MM.1S (cell line): ENCODE measurements around the gene NDUFS3.
"Not testable (repeated sequence)": the region's sequence is repeated elsewhere in the genome, so short reads cannot be mapped to it uniquely, and the experiment has no call there.

Experiments used
- DNase-seq: peaks from one replicate; pipeline ENCODE4 v3.0.0-alpha.2; 2015
- H2AFZ ChIP-seq: fragments of 300-600 bp; sonication (generic); 2 replicates; pipeline ENCODE4 v1.6.0; 2016; ENCODE audit warnings: antibody characterized with exemption, low read length
- H3F3A ChIP-seq: fragments of 300-600 bp; sonication (generic); 2 replicates; pipeline ENCODE4 v1.6.1; 2016; ENCODE audit warnings: mild to moderate bottlenecking, antibody characterized with exemption, low read length, moderate library complexity, mixed read lengths; ENCODE audit not compliant: insufficient read depth
- H3K27ac ChIP-seq: fragments of 300-600 bp; sonication (generic); 2 replicates; pipeline ENCODE4 v1.5.1; 2016; ENCODE audit warnings: mild to moderate bottlenecking, low read length
- H3K27me3 ChIP-seq: fragments of 300-600 bp; sonication (generic); replicated peaks from 2 replicates; pipeline ENCODE4 v1.6.0; 2016; ENCODE audit warnings: low read length; ENCODE audit not compliant: insufficient read depth
- H3K36me3 ChIP-seq: fragments of 300-600 bp; sonication (generic); replicated peaks from 2 replicates; pipeline ENCODE4 v1.6.1; 2016; ENCODE audit warnings: mild to moderate bottlenecking, low read length, mixed read lengths; ENCODE audit not compliant: insufficient read depth
- H3K4me1 ChIP-seq: fragments of 300-600 bp; sonication (generic); 2 replicates; pipeline ENCODE4 v1.6.1; 2016; ENCODE audit warnings: low read length, mixed read lengths
- H3K4me2 ChIP-seq: fragments of 300-600 bp; sonication (generic); 2 replicates; pipeline ENCODE4 v1.6.0; 2016; ENCODE audit warnings: low read depth, low read length
- H3K4me3 ChIP-seq: fragments of 300-600 bp; sonication (generic); 2 replicates; pipeline ENCODE4 v1.5.1; 2016; ENCODE audit warnings: low read length, mixed read lengths
- H3K79me2 ChIP-seq: fragments of 300-600 bp; sonication (generic); 2 replicates; pipeline ENCODE4 v1.6.1; 2016; ENCODE audit warnings: mixed run types, low read length, mixed read lengths
- H3K9ac ChIP-seq: fragments of 300-600 bp; sonication (generic); 2 replicates; pipeline ENCODE4 v1.6.1; 2016; ENCODE audit warnings: low read length, mixed read lengths
- H3K9me2 ChIP-seq: fragments of 300-600 bp; sonication (generic); replicated peaks from 2 replicates; pipeline ENCODE4 v1.6.1; 2016; ENCODE audit warnings: mild to moderate bottlenecking, low read length, mixed read lengths; ENCODE audit not compliant: insufficient read depth
- H3K9me3 ChIP-seq: fragments of 300-600 bp; sonication (generic); replicated peaks from 2 replicates; pipeline ENCODE4 v1.6.1; 2016; ENCODE audit warnings: mild to moderate bottlenecking, low read length, mixed read lengths; ENCODE audit not compliant: insufficient read depth
- H4K20me1 ChIP-seq: fragments of 300-600 bp; sonication (generic); 2 replicates; pipeline ENCODE4 v1.6.1; 2016; ENCODE audit warnings: mild to moderate bottlenecking, low read length, moderate library complexity, mixed read lengths; ENCODE audit not compliant: insufficient read depth
- CTCF ChIP-seq: fragments of 300-600 bp; sonication (generic); IDR thresholded peaks from 2 replicates; pipeline ENCODE4 v1.5.1; 2016; ENCODE audit warnings: antibody characterized with exemption, low read length, mixed read lengths
- EZH2 ChIP-seq: fragments of 300-600 bp; sonication (generic); optimal IDR thresholded peaks from 2 replicates; pipeline ENCODE3; 2017; ENCODE audit warnings: low read depth, mild to moderate bottlenecking, antibody characterized with exemption, low read length, mixed read lengths
- EZH2phosphoT487 ChIP-seq: fragments of 300-600 bp; sonication (generic); IDR thresholded peaks from 2 replicates; pipeline ENCODE4 v1.6.1; 2018; ENCODE audit warnings: antibody characterized with exemption, low read length

NDUFS3 gene

GRCh38 chr11:47560426-47560825, 18.4 kb upstream of the NDUFS3 start:
- no peaks in the 10 kb centered on the region for H4K20me1 ChIP-seq
- no peaks in the 10 kb centered on the region for H3K9me2 ChIP-seq
- H3K4me1 ChIP-seq = peaks cover 3% of the 10 kb centered on the region; the same call in 1 of the 2 replicates
- no peaks in the 10 kb centered on the region for H3K79me2 ChIP-seq
- no peaks in the 10 kb centered on the region for H3K36me3 ChIP-seq
- H3K27me3 ChIP-seq = no peaks in the 10 kb centered on the region
- no peak overlapping the region for H2AFZ ChIP-seq
- no peak for TF ChIP-seq EZH2
- no peak for TF ChIP-seq CTCF
- TF ChIP-seq EZH2phosphoT487 = no peak
- H3F3A ChIP-seq = no peaks in the 10 kb centered on the region
- no peak overlapping the region for H3K4me2 ChIP-seq
- H3K9ac ChIP-seq = no peak overlapping the region
- no peak overlapping the region for H3K27ac ChIP-seq
- no peak for DNase-seq
- no peaks in the 10 kb centered on the region for H3K9me3 ChIP-seq
- no peak overlapping the region for H3K4me3 ChIP-seq

- H3F3A ChIP-seq, H3K27me3 ChIP-seq, DNase-seq, H2AFZ ChIP-seq, H3K9me2 ChIP-seq, H3K9ac ChIP-seq, H3K4me2 ChIP-seq, H3K36me3 ChIP-seq, H3K27ac ChIP-seq, H3K4me1 ChIP-seq, H3K9me3 ChIP-seq, H4K20me1 ChIP-seq, H3K4me3 ChIP-seq: not testable (repeated sequence)
- H3K79me2 ChIP-seq = peaks cover 19% of the 10 kb centered on the region
Observed at GRCh38 chr11:47562393-47562792, 16.5 kb upstream of the NDUFS3 start.

GRCh38 chr11:47564366-47564765, 14.5 kb upstream of the NDUFS3 start:
- H3K36me3 ChIP-seq, DNase-seq, H2AFZ ChIP-seq, H4K20me1 ChIP-seq, H3K4me1 ChIP-seq, H3K27ac ChIP-seq, H3F3A ChIP-seq, H3K9ac ChIP-seq, H3K4me3 ChIP-seq, H3K9me2 ChIP-seq, H3K4me2 ChIP-seq, H3K27me3 ChIP-seq, H3K9me3 ChIP-seq: not testable (repeated sequence)
- H3K79me2 ChIP-seq = peaks cover 31% of the 10 kb centered on the region

GRCh38 chr11:47564933-47565339, 13.9 kb upstream of the NDUFS3 start:
- Histone ChIP-seq H3K4me3 (peak overlapping the region; percentile 98), H3K27ac (no peak overlapping the region), H3K9ac (peak overlapping the region; percentile 92), H4K20me1 (no peaks in the 10 kb centered on the region), H2AFZ (peak overlapping the region; percentile 97), H3K36me3 (no peaks in the 10 kb centered on the region), H3K9me2 (no peaks in the 10 kb centered on the region), H3K4me2 (peak overlapping the region; percentile 85), H3K79me2 (peaks cover 37% of the 10 kb centered on the region), H3K9me3 (no peaks in the 10 kb centered on the region), H3K4me1 (peaks cover 8% of the 10 kb centered on the region; the same call in 1 of the 2 replicates), H3K27me3 (no peaks in the 10 kb centered on the region), H3F3A (no peaks in the 10 kb centered on the region)
- DNase-seq = no peak
- TF ChIP-seq EZH2 = no peak
- no peak for TF ChIP-seq CTCF
- TF ChIP-seq EZH2phosphoT487 = no peak
